Calu3 (cell line): ENCODE measurements around the gene HRC. TPM values are rescaled to one million over a fixed set of nuclear protein-coding genes. Genes with fewer than 3 reads are reported as not detected.

Source experiments
- BruUV-seq: library from RNA; stranded (reverse); fragments of 400-500 nt; replicated peaks from 2 replicates; lab custom pipeline; 2021; lab: Mats Ljungman, UMichigan
- CTCF ChIA-PET: fragments of 300-600 bp; sonication (Branson Sonifier 250); formaldehyde crosslinking; loops from one replicate; lab custom pipeline; 2022; ENCODE audit warnings: antibody characterized with exemption; lab: Charles Lee
- DNase-seq: peaks from one replicate; pipeline ENCODE4 v3.0.0; 2022
- H3K27ac Mint-ChIP-seq: one replicate; pipeline ENCODE4 v1.8.0; 2022; ENCODE audit warnings: mixed read lengths; ENCODE audit not compliant: unreplicated experiment
- H3K27me3 Mint-ChIP-seq: one replicate; pipeline ENCODE4 v1.8.0; 2022; ENCODE audit warnings: mixed read lengths; ENCODE audit not compliant: unreplicated experiment
- H3K36me3 Mint-ChIP-seq: one replicate; pipeline ENCODE4 v1.8.0; 2022; ENCODE audit warnings: mild to moderate bottlenecking, moderate library complexity, mixed read lengths; ENCODE audit not compliant: insufficient read depth, unreplicated experiment
- H3K4me1 Mint-ChIP-seq: one replicate; pipeline ENCODE4 v1.8.0; 2022; ENCODE audit warnings: mild to moderate bottlenecking, low read depth, mixed read lengths; ENCODE audit not compliant: unreplicated experiment
- H3K4me3 Mint-ChIP-seq: one replicate; pipeline ENCODE4 v1.8.0; 2022; ENCODE audit warnings: mild to moderate bottlenecking, low read depth, moderate library complexity, mixed read lengths; ENCODE audit not compliant: unreplicated experiment
- H3K9me3 Mint-ChIP-seq: one replicate; pipeline ENCODE4 v1.8.0; 2022; ENCODE audit warnings: low read depth, mixed read lengths; ENCODE audit not compliant: unreplicated experiment
- intact Hi-C: fragments of 100-400 bp; cut with micrococcal nuclease; formaldehyde crosslinking; loops from one replicate; pipeline ENCODE4 v1.10.0; 2022; ENCODE audit not compliant: unreplicated experiment
- total RNA-seq: library from RNA; stranded (reverse); gene quantifications from 2 replicates; pipeline ENCODE4 v1.2.3, GENCODE V29; 2022
- TF ChIP-seq, protein P1 (sequence below): fragments of 200-600 bp; IDR thresholded peaks from one replicate; pipeline ENCODE4 v1.8.0; 2022; ENCODE audit warnings: antibody characterized with exemption; ENCODE audit not compliant: unreplicated experiment

The HRC gene
- total RNA-seq, 1 experiment from 2014 or later, result not detected

- no peaks in the 10 kb centered on the region for H3K36me3 Mint-ChIP-seq
- no peaks in the 10 kb centered on the region for H3K27me3 Mint-ChIP-seq
- intact Hi-C loops, result no loop called here
- no peaks in the 10 kb centered on the region for H3K9me3 Mint-ChIP-seq
- DNase-seq, result peak; percentile 60
- no peak overlapping the region for H3K27ac Mint-ChIP-seq
- BruUV-seq, result no TSS peak
- peaks cover 2% of the 10 kb centered on the region for H3K4me1 Mint-ChIP-seq
- TF ChIP-seq, protein P1, sequence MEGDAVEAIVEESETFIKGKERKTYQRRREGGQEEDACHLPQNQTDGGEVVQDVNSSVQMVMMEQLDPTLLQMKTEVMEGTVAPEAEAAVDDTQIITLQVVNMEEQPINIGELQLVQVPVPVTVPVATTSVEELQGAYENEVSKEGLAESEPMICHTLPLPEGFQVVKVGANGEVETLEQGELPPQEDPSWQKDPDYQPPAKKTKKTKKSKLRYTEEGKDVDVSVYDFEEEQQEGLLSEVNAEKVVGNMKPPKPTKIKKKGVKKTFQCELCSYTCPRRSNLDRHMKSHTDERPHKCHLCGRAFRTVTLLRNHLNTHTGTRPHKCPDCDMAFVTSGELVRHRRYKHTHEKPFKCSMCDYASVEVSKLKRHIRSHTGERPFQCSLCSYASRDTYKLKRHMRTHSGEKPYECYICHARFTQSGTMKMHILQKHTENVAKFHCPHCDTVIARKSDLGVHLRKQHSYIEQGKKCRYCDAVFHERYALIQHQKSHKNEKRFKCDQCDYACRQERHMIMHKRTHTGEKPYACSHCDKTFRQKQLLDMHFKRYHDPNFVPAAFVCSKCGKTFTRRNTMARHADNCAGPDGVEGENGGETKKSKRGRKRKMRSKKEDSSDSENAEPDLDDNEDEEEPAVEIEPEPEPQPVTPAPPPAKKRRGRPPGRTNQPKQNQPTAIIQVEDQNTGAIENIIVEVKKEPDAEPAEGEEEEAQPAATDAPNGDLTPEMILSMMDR, result no peak
- CTCF ChIA-PET, result interaction anchor here (0.6 kb wide), 1 partner anchor 72 kb away, joined by 12 read pairs; no protein-coding TSS in a partner anchor
- peak overlapping the region; percentile 58 for H3K4me3 Mint-ChIP-seq
Measured at GRCh38 chr19:49133621-49134454, 21.4 kb downstream of the HRC start.

DNA sequence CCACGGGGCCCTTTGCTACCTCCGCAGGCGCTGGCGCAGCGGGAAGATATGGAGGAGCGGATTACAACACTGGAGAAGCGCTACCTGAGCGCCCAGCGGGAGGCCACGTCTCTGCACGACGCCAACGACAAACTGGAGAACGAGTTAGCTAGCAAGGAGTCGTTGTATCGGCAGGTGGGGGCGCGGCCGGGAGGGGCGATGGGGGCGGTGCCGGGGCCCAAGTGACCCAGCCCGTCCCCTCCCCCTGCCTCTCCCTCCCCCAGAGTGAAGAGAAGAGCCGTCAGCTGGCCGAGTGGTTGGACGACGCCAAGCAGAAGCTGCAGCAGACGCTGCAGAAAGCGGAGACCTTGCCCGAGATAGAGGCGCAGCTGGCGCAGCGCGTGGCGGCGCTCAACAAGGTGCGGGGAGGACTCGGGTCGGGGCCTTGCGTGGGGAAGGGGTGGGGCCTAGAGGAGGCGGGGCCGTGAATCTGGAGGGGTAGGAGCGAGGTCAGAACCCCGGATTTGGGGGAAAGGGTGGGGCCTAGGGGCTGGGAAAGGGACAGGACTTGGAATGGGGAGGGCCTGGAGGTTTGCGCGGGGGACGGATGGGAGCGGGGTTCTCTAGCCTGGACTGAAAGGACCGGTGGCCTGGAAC, 22.1 kb downstream of the HRC start:
- CTCF ChIA-PET, result interaction anchor here (0.6 kb wide), 2 partner anchors 72 kb away, joined by 9 to 12 read pairs; no protein-coding TSS in a partner anchor
- H3K27ac Mint-ChIP-seq, result no peak overlapping the region
- BruUV-seq, result no TSS peak
- peaks cover 10% of the 10 kb centered on the region for H3K4me1 Mint-ChIP-seq
- H3K27me3 Mint-ChIP-seq, result no peaks in the 10 kb centered on the region
- no peak for DNase-seq
- intact Hi-C loops, result no loop called here
- peaks cover 7% of the 10 kb centered on the region for H3K36me3 Mint-ChIP-seq
- peak overlapping the region; percentile 58 for H3K4me3 Mint-ChIP-seq
- TF ChIP-seq, protein P1, result no peak
- peaks cover 2% of the 10 kb centered on the region for H3K9me3 Mint-ChIP-seq

DNA sequence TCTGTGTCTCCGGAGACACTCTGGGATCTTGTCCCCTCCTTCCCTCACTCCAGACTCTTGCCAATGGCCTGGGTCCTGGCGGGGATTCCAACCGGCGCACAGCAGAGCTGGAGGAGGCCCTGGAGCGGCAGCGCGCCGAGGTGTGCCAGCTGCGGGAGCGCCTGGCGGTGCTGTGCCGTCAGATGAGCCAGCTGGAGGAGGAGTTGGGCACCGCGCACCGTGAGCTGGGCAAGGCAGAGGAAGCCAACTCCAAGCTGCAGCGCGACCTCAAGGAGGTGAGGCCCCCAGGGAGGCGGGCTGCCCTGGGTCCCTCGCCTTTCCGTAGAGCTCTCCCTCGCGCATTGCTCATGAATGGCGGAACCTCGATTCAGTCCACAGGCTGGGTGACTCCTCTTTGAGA, 24.9 kb downstream of the HRC start:
- no peak overlapping the region for H3K4me3 Mint-ChIP-seq
- H3K27ac Mint-ChIP-seq, result no peak overlapping the region
- CTCF ChIA-PET, result no interaction called here
- H3K36me3 Mint-ChIP-seq, result peaks cover 12% of the 10 kb centered on the region
- no peak for DNase-seq
- peaks cover 2% of the 10 kb centered on the region for H3K9me3 Mint-ChIP-seq
- intact Hi-C loops, result no loop called here
- no TSS peak for BruUV-seq
- peaks cover 13% of the 10 kb centered on the region for H3K4me1 Mint-ChIP-seq
- TF ChIP-seq, protein P1, result no peak
- H3K27me3 Mint-ChIP-seq, result no peaks in the 10 kb centered on the region

DNA sequence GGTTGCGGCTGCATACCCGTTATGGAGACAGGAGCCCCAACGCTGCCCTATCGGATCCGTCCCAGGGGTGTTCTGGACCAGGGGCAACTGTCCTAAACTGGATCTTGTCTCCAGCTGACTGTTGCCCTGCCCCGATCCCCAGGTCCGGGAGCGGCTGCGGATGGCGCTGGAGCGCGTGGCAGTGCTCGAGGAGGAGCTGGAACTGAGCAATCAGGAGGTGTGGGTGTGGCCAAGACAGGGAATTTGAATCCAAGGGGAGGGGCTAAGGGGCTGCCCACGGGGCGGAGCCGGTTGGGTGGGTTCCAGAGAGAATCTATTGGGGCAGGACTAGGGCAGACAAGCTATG, 26.0 kb downstream of the HRC start:
- no peak for DNase-seq
- TF ChIP-seq, protein P1, result no peak
- H3K27ac Mint-ChIP-seq, result no peak overlapping the region
- peaks cover 2% of the 10 kb centered on the region for H3K9me3 Mint-ChIP-seq
- no peaks in the 10 kb centered on the region for H3K27me3 Mint-ChIP-seq
- peaks cover 13% of the 10 kb centered on the region for H3K4me1 Mint-ChIP-seq
- H3K36me3 Mint-ChIP-seq, result peaks cover 12% of the 10 kb centered on the region
- no peak overlapping the region for H3K4me3 Mint-ChIP-seq
- CTCF ChIA-PET, result interaction anchor here (0.6 kb wide), 1 partner anchor 154 kb away, joined by 7 read pairs; no protein-coding TSS in a partner anchor
- BruUV-seq, result no TSS peak
- intact Hi-C loops, result no loop called here
